Measurements from ENCODE around the gene ZNF575.
A peak's percentile ranks its signal among the peaks of the same experiment; 100 is the strongest.

ZNF575 gene

DNA sequence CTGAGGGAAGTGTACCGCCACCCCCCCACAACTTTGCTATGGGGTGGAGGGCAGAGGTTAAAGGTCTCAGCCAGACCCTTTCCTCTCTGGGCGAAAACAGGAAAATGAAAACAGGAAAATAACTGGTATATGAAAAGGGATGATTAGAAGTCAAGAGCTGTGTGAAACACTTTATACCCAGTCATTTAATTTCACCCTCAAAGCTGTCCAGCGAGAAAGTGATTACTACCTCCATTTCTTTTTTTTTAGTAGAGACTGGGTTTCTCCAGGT lies 27.9 kb upstream of the ZNF575 start:
- peaks cover 12% of the 10 kb centered on the region; the same call in 1 of the 2 replicates for H3K36me3 ChIP-seq (ENCODE audit: insufficient read depth, low read length)
- no peaks in the 10 kb centered on the region for H3K9me2 ChIP-seq (replicated peaks; ENCODE audit: low read depth, low read length)
- H3K9me3 ChIP-seq (ENCODE audit: insufficient read depth, low read depth, low read length) = no peaks in the 10 kb centered on the region
- TF ChIP-seq, protein P1, sequence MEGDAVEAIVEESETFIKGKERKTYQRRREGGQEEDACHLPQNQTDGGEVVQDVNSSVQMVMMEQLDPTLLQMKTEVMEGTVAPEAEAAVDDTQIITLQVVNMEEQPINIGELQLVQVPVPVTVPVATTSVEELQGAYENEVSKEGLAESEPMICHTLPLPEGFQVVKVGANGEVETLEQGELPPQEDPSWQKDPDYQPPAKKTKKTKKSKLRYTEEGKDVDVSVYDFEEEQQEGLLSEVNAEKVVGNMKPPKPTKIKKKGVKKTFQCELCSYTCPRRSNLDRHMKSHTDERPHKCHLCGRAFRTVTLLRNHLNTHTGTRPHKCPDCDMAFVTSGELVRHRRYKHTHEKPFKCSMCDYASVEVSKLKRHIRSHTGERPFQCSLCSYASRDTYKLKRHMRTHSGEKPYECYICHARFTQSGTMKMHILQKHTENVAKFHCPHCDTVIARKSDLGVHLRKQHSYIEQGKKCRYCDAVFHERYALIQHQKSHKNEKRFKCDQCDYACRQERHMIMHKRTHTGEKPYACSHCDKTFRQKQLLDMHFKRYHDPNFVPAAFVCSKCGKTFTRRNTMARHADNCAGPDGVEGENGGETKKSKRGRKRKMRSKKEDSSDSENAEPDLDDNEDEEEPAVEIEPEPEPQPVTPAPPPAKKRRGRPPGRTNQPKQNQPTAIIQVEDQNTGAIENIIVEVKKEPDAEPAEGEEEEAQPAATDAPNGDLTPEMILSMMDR (conservative IDR thresholded peaks at IDR 0.05; ENCODE audit: low read length) = no peak
- TF ChIP-seq EZH2phosphoT487 (IDR thresholded peaks at IDR 0.05; ENCODE audit: borderline replicate concordance) = no peak
- peak overlapping the region; percentile 82 for H3K9ac ChIP-seq (ENCODE audit: low read depth, low read length, poor library complexity, severe bottlenecking)
- H3K4me3 ChIP-seq (ENCODE audit: low read length, poor library complexity, severe bottlenecking) = peak overlapping the region; percentile 84
- peaks cover 15% of the 10 kb centered on the region for H3K4me1 ChIP-seq (ENCODE audit: insufficient read depth, low read length, poor library complexity, severe bottlenecking)
- no peaks in the 10 kb centered on the region for H4K20me1 ChIP-seq (ENCODE audit: insufficient read depth, low read length, poor library complexity, severe bottlenecking)
- H3F3A ChIP-seq (ENCODE audit: low read depth) = no peaks in the 10 kb centered on the region
- no peak overlapping the region for H2AFZ ChIP-seq (ENCODE audit: low read length)
- peak overlapping the region; percentile 82 for H3K4me2 ChIP-seq (ENCODE audit: low read depth, low read length, poor library complexity, severe bottlenecking)
- no peaks in the 10 kb centered on the region for H3K79me2 ChIP-seq (ENCODE audit: insufficient read depth, low read length)
- no peaks in the 10 kb centered on the region for H3K27me3 ChIP-seq (ENCODE audit: insufficient read depth, low read length, poor library complexity, severe bottlenecking)

DNA sequence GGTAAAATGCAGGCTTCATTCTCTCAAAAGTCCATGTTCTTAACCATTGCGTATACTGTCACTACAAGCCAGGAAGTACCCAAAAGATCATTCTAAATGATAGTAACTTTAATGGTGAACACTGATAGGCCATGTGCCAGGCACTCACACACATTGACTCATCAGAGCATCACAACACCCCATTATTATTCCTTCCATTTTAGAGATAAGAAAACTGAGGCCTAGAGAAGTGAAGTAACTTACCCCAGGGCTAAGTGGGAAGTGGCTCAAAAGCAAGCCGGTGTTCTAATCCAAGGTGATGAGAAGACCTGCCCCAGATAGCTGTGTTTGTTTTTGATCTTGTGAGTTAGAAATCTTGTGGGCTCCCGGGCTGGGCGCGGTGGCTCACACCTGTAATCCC lies 27.0 kb upstream of the ZNF575 start:
- Histone ChIP-seq H3K27me3 (ENCODE audit: insufficient read depth, low read length, poor library complexity, severe bottlenecking) (no peaks in the 10 kb centered on the region), H3K9me3 (ENCODE audit: insufficient read depth, low read depth, low read length) (no peaks in the 10 kb centered on the region), H3K9ac (ENCODE audit: low read depth, low read length, poor library complexity, severe bottlenecking) (no peak overlapping the region), H3K4me3 (ENCODE audit: low read length, poor library complexity, severe bottlenecking) (no peak overlapping the region), H3F3A (ENCODE audit: low read depth) (no peaks in the 10 kb centered on the region), H3K4me2 (ENCODE audit: low read depth, low read length, poor library complexity, severe bottlenecking) (no peak overlapping the region), H3K4me1 (ENCODE audit: insufficient read depth, low read length, poor library complexity, severe bottlenecking) (peaks cover 15% of the 10 kb centered on the region), H2AFZ (ENCODE audit: low read length) (no peak overlapping the region), H4K20me1 (ENCODE audit: insufficient read depth, low read length, poor library complexity, severe bottlenecking) (no peaks in the 10 kb centered on the region), H3K36me3 (ENCODE audit: insufficient read depth, low read length) (peaks cover 17% of the 10 kb centered on the region; the same call in 1 of the 2 replicates), H3K9me2 (replicated peaks; ENCODE audit: low read depth, low read length) (no peaks in the 10 kb centered on the region), H3K79me2 (ENCODE audit: insufficient read depth, low read length) (no peaks in the 10 kb centered on the region)
- TF ChIP-seq, protein P1 (conservative IDR thresholded peaks at IDR 0.05; ENCODE audit: low read length) = no peak
- TF ChIP-seq EZH2phosphoT487 (IDR thresholded peaks at IDR 0.05; ENCODE audit: borderline replicate concordance) = no peak

- Histone ChIP-seq H3F3A (ENCODE audit: low read depth) (no peaks in the 10 kb centered on the region), H2AFZ (ENCODE audit: low read length) (no peak overlapping the region), H4K20me1 (ENCODE audit: insufficient read depth, low read length, poor library complexity, severe bottlenecking) (no peaks in the 10 kb centered on the region), H3K36me3 (ENCODE audit: insufficient read depth, low read length) (peaks cover 20% of the 10 kb centered on the region; the same call in 1 of the 2 replicates), H3K9me2 (replicated peaks; ENCODE audit: low read depth, low read length) (no peaks in the 10 kb centered on the region), H3K9ac (ENCODE audit: low read depth, low read length, poor library complexity, severe bottlenecking) (no peak overlapping the region), H3K4me2 (ENCODE audit: low read depth, low read length, poor library complexity, severe bottlenecking) (no peak overlapping the region), H3K79me2 (ENCODE audit: insufficient read depth, low read length) (no peaks in the 10 kb centered on the region), H3K9me3 (ENCODE audit: insufficient read depth, low read depth, low read length) (no peaks in the 10 kb centered on the region), H3K4me1 (ENCODE audit: insufficient read depth, low read length, poor library complexity, severe bottlenecking) (peaks cover 15% of the 10 kb centered on the region), H3K27me3 (ENCODE audit: insufficient read depth, low read length, poor library complexity, severe bottlenecking) (no peaks in the 10 kb centered on the region), H3K4me3 (ENCODE audit: low read length, poor library complexity, severe bottlenecking) (no peak overlapping the region)
- TF ChIP-seq, protein P1 (conservative IDR thresholded peaks at IDR 0.05; ENCODE audit: low read length) = no peak
- no peak for TF ChIP-seq EZH2phosphoT487 (IDR thresholded peaks at IDR 0.05; ENCODE audit: borderline replicate concordance)
Measured at GRCh38 chr19:43506629-43507028, 26.4 kb upstream of the ZNF575 start.
